Measurements from ENCODE around the gene ZNF618. TPM values are rescaled to one million over a fixed set of nuclear protein-coding genes. Genes with fewer than 3 reads are reported as not detected.
"Not testable (repeated sequence)": the region's sequence is repeated elsewhere in the genome, so short reads cannot be mapped to it uniquely, and the experiment has no call there.

The ZNF618 gene
- total RNA-seq, 1 donor from 2014 or later, result 0.02 TPM

GRCh38 chr9:114035221-114035844, 159.2 kb downstream of the ZNF618 start:
- intact Hi-C loops (cut with micrococcal nuclease), result no loop called here

GRCh38 chr9:114035845-114036801, 160.0 kb downstream of the ZNF618 start:
- intact Hi-C loops (cut with micrococcal nuclease), result no loop called here

DNA sequence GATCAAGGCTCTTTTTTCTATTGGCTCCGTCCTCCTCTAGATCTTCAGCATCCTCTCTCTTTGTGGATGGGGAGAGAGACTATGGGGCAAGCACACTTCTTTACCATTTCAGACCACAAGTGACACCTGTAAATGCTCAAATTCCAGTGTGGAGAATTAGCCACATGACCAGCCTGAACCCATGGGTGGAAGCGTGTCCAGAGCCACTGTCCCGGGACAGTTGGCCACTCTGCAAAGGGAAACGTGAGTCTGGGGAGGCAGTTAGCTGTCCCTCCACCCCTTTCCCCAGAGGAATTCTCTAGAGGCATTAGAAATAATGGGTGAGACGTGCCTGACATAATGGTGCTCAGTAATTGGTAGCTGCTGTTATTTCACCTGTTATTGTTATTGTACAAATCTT, 161.1 kb downstream of the ZNF618 start:
- intact Hi-C loops (cut with micrococcal nuclease), result no loop called here

DNA sequence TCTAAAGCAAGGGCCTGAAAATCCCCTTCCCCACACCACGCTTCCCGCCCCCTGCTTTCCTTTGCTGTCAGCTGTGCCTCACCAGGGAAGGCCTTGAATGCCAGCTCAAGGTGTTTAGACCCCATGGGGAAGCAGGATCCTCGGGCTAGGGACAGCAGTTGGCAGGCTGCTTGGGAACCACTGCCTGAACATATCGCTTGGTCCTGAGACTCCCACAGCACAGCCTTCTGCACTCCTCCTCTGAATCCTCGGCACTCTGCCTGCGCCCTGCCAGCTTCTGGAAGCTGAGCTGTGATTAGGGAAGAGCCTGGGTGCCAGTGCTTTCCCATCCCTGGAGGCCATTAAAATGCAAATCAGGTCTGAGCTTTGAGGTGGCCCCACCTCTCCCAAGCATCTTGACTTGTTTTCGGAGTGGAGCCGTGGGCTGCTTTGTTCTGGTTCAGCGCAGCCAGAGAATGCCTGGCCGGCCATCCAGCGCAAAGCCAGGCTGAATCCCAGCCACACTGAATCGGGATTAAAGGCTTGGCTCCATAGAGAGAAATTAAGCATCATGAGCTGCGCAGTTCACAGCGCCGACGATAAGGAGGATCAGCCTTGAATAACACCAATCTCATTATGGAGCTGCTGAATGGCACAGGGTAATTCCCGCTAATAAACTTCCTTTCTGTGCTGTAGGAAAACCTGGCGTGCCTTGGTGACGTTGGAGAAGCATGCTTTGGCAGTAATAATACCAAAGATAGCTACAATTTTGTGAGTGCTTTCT, 162.0 kb downstream of the ZNF618 start:
- intact Hi-C loops (cut with micrococcal nuclease), result no loop called here

GRCh38 chr9:114038724-114039313, 162.7 kb downstream of the ZNF618 start:
- intact Hi-C loops (cut with micrococcal nuclease), result no loop called here

DNA sequence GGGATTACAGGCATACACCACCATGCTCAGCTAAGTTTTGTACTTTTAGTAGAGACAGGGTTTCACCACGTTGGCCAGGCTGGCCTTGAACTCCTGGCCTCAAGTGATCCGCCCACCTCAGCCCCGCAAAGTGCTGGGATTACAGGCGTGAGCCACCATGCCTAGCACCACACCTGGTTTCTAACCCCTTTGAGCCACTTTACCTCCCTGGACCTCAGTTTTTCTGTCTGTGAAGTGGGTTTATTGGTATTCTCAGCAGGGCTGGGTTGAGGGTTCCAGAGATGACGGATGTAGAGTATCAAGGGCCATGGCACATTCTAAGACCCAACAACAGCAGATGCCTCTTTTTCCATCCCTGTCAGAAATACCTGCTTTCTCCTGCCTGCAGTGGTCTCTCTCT, 163.4 kb downstream of the ZNF618 start:
- intact Hi-C loops (cut with micrococcal nuclease), result no loop called here

- intact Hi-C loops (cut with micrococcal nuclease), result not testable (repeated sequence)
These were observed 167.6 kb downstream of the ZNF618 start for GRCh38 chr9:114043660-114044059.

GRCh38 chr9:114046237-114046755, 170.2 kb downstream of the ZNF618 start:
- intact Hi-C loops (cut with micrococcal nuclease), result no loop called here

DNA sequence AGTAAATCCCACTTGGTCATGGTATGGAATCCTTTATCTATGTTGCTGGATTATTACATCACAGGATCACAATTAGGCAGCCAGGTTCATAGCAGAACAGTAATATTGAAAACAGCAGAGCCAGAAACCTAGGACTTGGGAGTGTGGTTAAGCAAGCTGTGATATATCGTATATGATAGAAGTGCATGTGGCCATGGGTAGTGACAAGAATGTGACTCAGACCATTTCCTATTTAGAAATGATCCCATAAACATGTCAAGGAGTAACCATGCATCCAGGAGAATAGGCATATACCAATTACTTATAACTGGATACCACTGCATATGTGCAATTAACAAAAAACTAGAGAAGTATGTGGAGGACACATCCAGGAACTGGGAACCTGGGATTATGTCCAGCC, 170.8 kb downstream of the ZNF618 start:
- intact Hi-C loops (cut with micrococcal nuclease), result no loop called here

- intact Hi-C loops (cut with micrococcal nuclease), result no loop called here
These were observed 171.6 kb downstream of the ZNF618 start for GRCh38 chr9:114047717-114048116.

- intact Hi-C loops (cut with micrococcal nuclease), result no loop called here
These were observed 172.7 kb downstream of the ZNF618 start for GRCh38 chr9:114048533-114049415.

DNA sequence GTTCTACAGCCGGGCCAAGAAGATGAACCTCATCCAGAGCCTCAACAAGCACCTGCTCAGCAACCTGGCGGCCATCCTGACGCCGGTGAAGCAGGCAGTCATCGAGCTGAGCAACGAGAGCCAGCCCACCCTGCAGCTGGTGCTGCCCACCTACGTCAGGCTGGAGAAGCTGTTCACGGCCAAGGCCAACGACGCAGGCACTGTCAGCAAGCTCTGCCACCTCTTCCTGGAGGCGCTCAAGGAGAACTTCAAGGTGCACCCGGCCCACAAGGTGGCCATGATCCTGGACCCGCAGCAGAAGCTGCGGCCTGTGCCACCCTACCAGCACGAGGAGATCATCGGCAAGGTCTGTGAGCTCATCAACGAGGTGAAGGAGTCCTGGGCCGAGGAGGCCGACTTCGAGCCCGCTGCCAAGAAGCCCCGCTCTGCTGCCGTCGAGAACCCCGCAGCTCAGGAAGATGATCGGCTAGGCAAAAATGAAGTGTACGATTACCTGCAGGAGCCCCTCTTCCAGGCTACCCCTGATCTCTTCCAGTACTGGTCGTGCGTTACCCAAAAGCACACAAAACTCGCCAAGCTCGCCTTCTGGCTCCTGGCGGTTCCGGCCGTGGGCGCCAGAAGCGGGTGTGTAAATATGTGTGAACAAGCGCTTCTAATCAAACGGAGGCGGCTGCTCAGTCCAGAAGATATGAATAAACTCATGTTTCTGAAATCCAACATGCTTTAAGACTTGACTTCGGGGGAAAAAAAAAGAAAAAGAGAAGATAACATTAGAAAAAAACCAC, 173.5 kb downstream of the ZNF618 start:
- intact Hi-C loops (cut with micrococcal nuclease), result no loop called here

DNA sequence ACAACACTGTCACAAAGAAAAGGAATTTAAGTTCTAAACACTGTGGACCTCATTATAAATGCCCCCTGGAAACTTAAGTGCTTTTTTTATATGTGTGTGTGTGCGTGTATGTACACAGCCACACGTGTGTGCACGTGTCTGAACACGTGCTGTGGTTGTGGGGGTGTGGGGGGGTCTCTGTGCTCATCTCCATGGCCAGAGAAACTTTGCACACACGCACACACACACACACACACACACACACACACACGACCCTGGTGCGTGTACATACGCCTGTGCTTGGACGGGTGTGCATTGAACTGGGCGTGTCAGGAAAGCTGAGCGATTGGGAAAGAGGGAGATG, 174.1 kb downstream of the ZNF618 start:
- intact Hi-C loops (cut with micrococcal nuclease), result no loop called here

DNA sequence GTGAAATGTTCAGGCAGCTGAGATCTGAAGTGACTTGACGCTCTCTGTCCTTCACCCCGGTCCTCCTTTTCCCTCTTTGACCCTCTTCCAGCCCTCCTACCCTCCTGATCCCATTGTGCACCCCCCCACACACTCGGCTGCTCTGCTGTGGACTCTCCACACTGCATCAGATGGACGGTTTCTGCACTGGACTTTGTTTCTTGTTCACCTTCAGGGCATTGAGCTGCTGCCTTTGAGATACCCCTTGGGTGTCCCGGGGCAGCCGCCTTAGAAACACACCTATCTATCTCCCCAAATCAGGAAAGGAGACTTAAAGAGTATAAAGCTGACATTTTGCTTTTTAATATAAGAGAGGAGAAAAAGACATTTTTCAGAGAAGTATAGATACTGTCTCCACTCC, 174.5 kb downstream of the ZNF618 start:
- intact Hi-C loops (cut with micrococcal nuclease), result no loop called here

DNA sequence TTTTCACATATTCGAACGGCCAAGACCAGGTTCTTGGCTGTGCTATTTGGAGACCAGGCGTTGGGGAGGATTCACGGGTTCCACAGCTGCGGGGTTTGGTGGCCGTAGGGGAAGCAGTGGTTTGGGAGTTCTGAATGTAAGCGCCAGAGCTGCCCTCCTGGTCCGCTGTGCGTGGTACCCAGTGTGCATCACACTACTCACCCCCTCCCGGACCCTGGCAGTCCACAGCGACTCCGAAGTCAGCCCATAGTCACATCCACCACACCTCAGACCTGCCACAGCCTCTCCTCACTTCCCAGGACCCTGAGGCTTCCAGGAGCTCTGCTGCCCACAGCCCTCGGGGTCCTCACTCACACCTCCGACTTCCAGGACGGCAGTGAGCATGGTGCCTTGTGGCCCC, 175.2 kb downstream of the ZNF618 start:
- intact Hi-C loops (cut with micrococcal nuclease), result no loop called here

DNA sequence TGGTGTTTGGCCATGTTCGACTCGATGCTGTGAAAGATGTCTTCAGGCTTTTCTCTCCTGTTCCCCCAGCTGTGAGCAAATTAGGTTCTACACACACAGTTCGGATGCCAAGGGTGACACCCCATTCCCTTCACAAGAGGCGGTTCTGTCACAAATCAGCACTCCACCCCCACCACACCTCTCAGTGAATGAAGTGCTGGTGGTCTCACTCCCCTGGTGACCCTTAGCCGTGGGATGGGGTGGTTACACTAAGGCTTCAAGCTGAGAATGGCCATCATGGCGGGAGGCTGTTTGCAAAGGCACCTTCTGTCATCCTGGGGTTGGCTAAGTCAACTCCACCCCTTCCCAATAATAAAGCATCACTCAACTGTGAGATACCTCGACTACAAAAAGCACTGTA, 175.6 kb downstream of the ZNF618 start:
- intact Hi-C loops (cut with micrococcal nuclease), result no loop called here

GRCh38 chr9:114053246-114054005, 177.3 kb downstream of the ZNF618 start:
- intact Hi-C loops (cut with micrococcal nuclease), result no loop called here

GRCh38 chr9:114054191-114054690, 178.1 kb downstream of the ZNF618 start:
- intact Hi-C loops (cut with micrococcal nuclease), result no loop called here

DNA sequence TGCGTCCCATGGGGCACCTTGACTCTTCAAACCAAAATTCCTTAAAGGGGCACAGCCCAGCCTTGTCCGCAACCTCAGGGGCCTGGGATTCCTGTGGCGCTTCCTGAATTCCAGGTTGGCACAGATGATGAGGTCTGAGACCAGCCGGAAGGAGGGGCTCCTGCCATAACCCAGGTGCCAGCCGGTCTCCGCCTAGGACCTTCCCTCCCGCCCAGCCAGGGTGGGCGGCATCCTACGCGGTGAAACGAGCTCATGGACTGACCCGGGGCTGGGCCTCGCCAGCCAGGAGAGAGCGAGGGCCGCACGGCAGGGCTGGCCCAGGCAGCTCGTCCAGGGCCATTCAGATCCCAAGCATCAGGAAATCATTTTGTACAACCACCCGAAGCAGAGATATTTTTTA, 179.0 kb downstream of the ZNF618 start:
- intact Hi-C loops (cut with micrococcal nuclease), result no loop called here

Data from T-helper 1 cell treated with Interleukin-12 subunit alpha and Interleukin-12 subunit beta and Interleukin-4 antibody, amounts not matched to agents 30 ng/mL and 1 ng/mL, for 36 hours (primary cell).